Brain pericyte (primary cell): ENCODE measurements around the gene OCA2.

Experiments used
- DNase-seq: peaks from one replicate; pipeline ENCODE4 v3.0.0-alpha.2; 2012; ENCODE audit warnings: low read depth, low spot score

OCA2 gene

DNA sequence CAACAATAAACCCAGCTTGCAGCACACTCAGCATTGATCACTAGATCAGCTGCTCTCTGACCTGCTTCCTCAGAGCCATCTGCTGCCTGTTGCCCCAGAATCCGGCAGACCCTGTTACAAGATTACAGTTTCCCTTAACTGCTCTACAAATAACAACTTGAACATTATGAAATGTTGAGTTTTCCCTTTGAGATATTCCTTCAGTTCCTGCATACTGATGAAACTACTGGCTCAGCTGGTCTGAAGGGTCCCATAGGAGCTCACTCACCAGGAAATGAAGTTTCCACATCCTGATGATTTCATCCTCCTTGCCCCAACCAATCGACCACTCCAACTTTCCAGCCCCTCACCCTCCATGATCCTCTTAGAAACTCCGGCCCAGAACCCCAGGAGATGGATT lies 281.9 kb downstream of the OCA2 start:
- no peak for DNase-seq

DNA sequence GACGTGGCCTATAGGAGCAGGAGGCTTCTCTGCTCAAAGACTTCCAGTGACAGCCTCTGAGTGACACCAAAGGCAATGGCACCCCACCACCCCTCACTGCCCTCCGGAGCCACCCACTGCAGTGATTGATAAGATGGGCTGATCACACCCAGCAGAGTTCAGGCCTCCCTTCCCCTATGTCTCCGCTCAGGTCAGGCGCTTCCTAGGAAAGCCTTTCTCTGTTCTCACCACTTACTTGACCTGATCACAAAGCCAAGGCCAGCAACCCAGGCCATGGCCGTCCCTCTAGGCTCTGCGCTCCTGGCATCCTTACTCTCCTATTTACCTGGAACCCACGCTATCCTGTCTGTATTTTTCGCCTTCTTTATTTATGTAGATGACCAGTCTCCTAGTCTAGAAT lies 282.3 kb downstream of the OCA2 start:
- DNase-seq = no peak

DNA sequence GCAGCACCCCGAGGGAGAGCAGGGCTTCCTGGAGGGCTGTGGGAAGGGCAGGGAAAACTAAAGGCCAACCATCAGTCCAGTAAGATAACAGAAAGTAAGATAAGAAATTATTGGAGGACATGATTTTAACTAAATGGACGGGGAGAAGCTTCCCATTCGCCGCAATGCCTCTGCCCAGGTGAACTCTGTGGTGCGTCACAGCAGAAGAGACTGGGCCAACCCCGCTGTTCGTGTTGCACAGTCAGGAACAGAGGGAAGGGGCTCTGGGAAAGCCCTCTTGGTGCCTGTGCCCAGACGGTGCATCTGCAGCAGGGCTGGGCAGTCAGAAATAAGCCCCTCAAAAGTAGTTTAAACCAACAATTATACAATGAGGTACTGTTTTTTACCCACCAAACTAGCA lies 284.1 kb downstream of the OCA2 start:
- no peak for DNase-seq

DNA sequence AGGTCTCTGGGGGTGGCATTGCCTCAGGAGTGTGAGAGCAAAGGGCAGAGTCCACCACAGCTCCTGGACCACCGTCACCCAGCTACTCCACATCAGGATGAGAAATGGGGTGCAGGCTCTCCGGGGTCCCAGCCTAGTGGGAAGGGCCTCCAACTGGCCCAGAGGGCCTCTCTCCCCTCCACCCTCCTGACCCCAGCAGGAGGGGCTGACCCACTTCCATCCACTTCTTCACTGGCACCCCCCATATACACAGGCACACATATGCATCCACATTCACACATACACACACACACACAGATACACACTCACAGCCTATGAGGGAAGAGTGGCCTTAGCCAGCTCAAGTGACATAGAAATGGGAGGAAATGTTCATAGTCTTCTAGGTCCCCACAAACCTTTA lies 286.0 kb downstream of the OCA2 start:
- no peak for DNase-seq

DNA sequence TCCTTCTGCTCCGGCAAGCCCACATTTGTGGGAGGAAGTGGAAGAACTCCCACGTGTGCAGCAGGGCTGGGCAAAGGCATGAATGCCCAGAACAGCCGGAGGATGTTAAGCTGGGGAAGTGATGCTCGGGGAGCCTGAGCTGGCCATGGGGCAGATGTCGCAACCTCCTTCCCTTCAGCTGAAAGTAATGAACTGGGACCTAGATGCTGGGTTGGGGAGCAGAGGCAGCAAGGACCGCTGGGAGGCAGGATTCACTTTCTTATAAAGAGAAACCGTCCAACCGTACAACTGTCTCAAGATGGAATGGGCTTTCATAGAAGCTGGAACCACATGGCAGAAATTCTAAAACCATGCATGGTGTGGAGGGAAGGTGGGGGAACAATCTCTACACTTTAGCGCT lies 290.9 kb downstream of the OCA2 start:
- no peak for DNase-seq

DNA sequence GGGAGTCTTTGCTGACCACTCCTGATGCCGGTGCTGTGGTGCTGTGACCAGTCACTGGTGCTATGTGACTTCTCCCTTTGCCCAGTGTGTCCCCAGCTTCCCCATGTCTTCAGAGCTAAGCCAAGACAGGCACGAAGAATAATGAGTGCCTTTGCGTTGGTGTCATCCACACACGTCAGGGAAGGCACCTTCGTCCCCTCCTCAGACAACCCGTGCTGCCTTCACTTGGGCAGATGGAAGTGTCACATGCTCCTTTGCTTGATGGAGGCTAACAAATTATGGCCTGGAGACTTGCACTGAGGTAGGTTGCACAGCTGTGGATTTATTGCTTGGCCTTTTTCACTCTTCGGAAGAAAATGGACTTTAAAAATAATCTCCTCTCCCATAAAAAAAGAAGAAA lies 291.8 kb downstream of the OCA2 start:
- DNase-seq = no peak

DNA sequence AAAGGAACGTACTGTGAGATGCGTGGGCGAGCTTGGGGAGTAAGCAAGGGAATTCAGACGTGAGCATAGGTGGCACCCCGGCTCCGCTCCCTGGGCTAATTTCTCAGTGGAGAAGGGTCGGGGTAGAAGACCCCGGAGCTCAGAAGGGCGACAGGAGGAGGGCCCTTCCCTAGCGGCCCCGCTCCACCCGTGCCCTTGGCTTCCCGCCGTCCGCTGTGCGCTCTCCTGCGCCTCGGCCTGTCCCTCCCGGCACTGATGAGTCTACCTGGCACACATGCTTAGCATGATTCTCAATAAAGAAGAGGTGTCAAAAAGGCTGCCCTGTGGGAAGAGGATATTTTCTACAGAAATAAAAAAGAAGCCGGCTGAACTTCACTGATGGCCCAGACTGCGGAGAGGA lies 292.7 kb downstream of the OCA2 start:
- DNase-seq = no peak

DNA sequence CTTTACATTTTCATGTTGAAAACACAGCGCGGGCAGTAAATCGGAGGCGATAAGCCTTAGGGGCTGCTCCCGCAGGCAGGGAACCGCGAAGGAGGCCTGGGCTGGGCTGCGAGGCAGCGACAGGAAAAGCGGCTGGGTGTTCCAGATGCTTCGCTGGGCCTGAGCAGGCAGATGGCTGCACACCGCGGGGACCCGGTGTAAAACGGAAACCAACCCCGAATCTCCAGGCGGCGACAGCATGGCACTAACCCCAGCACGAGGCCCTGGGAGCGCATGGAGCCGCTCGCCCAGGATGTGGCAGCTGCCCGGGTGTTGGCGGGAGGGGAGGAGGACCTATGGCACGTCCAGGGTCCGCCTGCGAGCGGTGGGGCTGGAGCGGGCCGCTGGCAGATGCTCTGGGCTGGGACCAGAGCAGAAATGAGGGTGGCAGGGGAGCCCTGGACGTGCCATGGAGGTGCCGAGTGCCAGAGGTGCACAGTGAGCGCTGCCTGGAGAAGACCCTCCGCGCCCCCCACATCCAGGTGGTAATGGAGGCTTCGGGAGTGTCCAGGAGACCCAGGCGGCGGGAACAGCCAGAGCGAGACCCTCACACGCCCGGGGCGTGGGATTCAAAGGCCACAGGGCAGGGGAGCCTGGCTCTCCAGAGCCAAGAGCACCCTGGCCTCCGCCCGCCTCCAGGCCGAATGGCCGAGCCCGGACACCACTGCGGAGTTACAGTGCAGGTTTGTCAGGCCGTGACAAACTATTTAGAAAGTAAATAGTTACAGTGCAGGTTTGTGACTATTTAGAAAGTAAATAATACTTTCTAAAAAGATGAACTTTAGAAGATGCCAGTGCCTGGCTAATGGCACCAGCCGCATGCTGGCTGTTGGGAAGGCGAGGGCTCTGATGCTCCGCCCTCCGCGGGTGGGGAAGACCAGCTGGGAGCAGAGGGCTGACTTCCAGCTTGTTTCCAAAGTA lies 293.6 kb downstream of the OCA2 start:
- DNase-seq = no peak

DNA sequence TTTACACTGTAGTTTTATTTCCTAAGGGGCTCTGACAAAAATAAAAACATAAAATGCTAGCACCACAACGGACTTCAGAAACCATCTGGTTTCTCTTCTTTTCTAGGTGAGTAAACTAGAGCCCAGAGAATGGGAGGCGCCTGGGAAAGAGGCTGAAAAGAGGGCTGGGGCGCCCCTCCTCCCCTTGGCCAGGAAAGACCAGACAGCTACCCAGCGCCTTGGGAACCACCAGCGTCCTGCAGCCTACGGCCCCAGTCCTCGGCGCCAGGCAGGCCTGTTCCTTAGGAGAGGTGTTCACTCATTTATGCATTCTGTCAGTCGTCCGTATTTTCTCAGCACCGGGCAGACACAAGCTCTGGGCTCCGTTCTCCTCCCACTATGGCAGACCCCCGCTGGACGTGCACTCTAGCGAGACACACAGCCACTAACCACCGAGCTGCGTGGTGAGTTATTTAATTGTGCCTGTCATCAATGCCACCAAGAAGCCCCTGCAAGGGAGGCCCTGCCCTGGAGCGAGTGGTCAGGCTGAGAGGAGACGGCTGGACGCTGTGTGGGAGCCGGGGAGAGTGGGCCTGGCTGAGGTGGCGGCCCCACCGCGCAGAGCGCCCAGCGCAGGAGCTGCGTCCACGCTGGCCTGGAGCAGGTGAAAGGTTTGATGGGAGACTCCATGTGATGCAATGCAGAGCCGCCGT lies 294.4 kb downstream of the OCA2 start:
- DNase-seq = no peak

DNA sequence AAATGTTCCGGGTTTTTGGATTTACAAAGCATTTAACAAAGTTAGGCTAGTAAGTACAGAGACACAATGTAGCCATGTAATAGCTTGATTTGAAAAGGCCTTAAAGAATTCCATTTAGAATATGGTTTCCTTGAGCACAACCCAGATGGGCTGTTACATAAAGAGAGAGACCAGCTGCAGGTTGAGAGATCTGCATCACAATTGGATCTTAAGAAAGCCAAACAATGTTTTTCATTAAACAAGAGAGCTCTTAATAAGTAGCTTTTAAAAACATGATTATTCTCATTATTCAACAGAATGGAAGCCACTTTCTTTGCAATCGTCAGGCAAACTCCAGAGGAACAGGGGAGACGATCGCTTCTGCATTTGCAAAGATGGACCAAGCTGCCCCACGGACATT lies 300.3 kb downstream of the OCA2 start:
- DNase-seq = no peak

DNA sequence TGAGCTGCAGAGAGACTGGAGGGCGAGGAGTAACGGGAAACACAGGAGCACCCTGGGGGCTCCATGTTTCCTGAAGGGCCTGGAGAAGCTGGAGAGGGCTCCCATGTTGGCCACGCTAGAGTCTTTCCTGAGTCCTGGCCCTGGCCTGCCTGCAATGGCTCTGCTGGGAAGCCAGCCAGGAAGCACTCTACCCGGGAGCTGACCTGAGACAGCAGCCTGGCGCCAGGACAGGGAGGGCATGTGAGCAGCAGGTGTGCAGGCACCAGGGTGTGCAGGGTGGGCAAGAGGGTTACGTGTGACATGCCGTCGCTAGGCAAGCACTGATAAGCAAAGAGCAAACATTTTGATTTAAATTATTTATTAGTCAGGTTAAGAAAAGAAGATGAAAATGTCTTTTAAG lies 301.4 kb downstream of the OCA2 start:
- no peak for DNase-seq

DNA sequence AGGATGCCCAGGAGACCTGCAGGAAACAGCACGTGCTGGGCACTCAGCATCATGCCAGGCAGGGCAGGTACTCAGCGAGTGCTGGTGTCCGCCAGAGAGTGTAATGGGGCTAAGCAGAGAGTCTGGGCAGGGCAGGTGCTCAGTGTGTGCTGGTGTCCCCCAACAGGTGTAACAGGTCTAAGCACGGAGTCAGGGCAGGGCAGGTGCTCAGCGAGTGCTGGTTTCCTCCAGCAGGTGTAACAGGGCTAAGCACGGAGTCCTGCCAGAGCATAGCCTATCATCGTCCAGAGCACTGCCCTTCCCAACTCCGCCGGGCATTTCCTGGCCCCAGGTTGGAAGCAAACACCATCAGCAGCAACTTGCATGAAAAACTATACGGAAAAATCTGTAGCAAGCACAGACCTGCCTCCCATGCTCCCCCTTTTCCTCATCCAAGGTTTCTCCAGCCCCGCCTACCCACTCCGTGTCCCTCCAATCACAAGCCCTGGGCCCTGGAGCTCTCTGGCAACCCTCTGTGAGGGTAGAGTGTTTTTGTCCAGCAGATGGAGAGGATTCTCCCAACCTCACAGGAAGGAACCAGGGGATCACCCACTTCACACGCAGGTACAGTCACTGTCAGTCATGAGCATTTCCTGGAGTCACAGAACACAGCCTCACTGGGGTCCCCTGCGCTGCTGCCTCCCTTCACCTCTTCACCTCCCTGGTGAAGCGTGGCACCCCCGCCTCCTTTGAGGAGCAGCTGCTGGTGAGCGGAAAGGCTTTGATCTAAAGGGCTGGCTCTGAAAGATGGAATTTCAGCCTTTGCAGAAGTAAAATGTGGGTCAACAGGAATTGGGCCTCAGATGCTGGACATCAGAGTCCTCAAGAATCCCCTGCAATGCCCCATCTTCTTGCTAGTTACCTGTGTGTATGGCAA lies 302.5 kb downstream of the OCA2 start:
- no peak for DNase-seq

DNA sequence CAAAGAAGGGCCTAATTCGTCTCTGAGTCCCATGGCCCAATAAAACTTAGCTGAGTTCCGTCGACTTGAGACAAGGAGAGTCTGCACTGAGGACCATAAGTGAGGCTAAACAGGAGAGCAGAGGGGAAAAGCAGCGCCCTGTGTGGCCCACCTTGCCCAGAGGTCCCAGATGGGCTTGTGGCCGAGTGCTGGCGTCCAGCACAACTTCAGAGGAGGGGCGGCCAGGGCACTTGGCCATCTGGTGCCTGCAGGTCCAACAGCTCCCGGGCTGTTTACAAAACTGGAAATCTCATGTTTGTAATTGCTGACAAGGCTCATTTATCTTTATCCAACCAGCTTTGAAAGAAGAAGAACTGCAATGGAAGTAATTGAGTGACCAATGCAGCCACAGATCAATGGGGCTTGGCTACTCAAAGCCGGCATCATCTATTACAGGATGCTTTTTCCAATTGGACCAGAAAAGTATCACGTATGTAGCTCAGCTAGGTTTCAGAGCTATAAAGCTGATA lies 306.3 kb downstream of the OCA2 start:
- no peak for DNase-seq

DNA sequence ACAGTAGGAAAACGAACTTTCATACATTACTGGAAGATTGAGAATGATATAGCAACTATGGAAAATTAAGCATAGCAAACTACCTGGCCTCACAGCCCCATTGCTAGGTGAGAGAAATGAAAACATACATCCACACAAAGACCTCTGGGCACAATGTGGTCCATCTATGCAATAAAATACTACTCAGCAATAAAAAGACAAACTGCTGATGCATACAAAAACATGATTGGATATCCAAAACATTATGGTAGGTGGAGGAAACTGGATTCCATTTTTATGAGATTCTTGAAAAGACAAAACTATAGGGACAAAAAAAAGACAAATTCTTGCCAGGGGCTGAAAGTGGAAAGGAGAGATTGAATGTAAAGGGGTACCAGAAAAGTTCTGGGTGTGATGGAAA lies 308.8 kb downstream of the OCA2 start:
- no peak for DNase-seq

DNA sequence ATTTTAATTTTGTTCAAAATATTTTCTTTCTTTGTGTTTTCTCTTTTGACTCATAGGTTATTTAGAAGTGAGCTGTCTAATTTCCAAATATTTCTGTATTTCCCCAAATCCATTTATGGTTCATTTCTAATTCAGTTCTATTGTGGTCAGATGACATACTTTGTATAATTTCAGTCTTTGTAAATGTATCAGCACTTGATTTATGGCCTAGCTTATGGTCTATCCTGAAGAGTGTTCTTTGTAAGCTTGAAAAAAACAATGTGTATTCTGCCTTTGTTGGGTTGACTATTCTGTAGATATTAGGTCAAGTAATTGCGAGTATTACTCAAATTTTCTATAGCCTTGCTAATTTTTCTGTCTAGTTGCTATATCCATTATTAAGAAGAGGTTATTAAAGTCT lies 311.2 kb downstream of the OCA2 start:
- no peak for DNase-seq

DNA sequence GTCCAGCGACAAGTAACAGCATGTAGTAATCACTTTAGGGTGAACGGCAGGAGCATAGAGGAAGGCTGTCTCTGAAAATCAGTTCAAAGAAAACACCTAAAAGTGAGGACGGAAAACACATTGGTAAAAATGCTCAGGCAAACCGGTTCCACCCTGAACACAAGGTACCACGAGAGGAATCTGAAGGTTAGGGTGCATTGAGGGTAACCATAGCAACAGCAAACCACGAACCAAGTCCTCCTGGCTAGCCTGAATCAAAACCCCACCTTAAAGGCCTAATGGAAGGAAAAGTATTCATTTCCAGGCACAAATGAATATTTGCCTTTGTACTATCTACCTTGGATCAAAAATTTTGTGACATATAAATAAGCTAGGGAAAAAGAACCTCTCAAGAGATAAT lies 315.0 kb downstream of the OCA2 start:
- DNase-seq = no peak

DNA sequence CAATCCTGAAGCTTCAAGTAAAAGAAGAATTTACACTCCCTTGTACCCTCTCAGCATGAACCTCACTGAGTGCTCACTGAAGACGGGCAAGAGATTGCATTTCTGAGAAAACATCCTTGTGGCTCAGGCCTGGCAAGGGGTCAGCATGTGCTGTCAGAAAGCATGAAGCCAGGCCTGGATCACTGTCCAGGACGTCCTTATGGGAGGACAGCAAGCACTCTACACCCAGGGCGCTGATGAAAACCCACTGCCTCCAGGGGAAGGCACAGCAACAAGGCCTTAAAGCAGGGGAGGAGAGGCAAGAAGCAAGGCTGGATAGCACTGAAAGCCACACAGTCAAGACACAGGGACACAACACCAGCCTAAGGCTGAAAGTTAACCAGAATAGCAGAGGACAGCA lies 315.4 kb downstream of the OCA2 start:
- DNase-seq = no peak

DNA sequence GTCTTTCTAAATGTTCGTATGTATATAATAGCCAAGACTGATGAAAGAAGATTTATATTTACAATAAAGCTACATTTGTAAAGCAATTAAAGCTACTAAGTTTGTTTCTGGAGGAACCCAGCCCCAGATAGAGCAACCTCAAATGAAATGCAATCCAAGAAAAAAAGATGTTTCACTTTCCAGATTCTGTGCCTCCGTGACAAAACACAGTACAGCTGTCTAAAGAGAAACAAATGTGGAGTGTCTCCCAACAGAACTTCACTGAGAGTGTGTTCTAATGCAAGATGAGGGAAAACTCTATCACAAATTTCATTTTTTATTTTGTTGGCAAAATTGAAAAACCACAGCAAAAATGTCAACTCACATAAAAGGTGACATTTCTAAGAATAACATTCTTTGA lies 317.0 kb downstream of the OCA2 start:
- DNase-seq = no peak

DNA sequence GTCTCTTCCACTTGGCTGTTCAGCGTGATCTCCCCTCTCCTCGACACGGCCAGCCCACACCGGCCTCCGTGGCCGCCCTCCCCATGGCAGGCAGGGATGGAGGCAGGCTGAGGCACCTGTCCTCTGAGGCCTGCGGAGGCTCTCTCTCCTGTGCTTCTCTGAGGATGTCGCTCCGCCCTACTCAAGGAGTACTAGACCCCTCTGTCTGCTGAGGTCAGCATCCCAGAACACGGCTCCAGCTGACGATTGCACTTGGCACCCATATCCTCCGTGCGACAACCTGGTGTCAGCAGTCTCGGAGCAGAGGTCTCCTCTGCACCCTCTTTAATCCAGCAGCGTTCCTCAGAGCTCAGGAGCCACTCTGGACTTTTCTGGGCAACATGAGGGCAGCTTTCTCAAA lies 322.6 kb downstream of the OCA2 start:
- DNase-seq = no peak

DNA sequence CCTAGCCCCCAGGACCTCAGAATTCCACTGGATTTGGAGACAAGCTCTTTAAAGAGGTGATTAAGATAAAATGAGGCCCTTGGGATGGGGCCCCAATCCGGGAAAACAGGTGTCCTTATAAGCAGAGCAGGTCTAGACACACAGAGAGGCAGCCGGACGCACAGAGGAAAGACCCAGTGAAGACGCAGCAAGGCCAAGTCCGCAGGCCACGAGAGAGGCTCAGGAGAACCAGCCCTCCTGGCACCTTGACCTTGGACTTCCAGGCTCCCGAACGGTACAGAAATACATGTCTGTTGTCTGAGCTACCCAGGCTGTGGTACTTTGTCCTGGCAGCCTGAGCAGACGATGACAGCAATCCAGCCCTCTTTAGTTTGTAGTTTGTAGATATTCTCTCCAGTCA lies 324.5 kb downstream of the OCA2 start:
- DNase-seq = no peak

DNA sequence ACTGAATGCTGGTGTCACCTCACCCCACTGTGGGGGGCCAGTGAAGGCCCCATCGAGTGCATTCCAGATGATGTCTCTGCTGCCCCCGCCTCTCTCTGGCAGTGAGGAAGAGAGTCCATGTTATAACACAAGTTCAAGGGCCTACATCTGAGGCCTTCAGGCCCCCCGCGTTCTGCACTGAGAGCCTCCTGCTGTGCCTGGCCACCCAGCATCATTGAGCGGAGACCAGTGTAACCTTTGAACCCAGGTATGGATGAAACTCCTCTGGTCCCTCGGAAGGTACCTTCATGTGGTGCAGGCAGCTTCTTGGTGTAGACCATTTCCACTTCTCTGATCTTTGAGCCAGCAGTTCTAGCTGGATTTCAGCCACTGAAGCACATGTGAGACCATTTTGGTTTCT lies 324.9 kb downstream of the OCA2 start:
- DNase-seq = no peak

DNA sequence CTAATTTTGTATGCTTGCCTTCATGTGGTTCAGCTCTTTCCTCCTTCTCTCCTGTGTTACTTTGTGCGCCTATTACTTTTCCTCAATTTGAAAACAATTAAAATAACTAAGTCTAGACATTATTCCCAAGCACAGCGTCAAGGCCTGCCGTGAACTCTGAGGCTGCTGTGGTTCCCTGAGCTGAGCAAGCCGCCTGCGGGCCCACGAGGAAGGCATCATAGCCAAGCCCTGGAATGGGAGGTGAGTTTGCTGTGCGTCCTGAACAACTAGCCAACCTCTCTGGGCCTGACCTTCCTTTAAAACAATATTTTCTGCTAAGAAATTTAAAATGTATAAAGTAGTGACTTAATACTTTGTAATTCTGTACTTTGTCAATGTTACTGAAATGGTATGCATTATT lies 327.2 kb downstream of the OCA2 start:
- no peak for DNase-seq
